OCI-LY1 (cell line): Measurements from ENCODE around the gene ETV3L.

Source experiments
- H2AFZ ChIP-seq: fragments of 200-600 bp; sonication (generic), shearing (Covaris generic); 2 replicates; pipeline ENCODE4 v1.6.0; 2014; ENCODE audit warnings: antibody characterized with exemption, mild to moderate bottlenecking, low read length
- H3F3A ChIP-seq: fragments of 200-600 bp; sonication (generic), shearing (Covaris generic); 2 replicates; pipeline ENCODE4 v1.6.0; 2014; ENCODE audit warnings: mild to moderate bottlenecking, antibody characterized with exemption, low read length, moderate library complexity; ENCODE audit not compliant: insufficient read depth
- H3K27ac ChIP-seq: fragments of 200-600 bp; sonication (generic); 2 replicates; pipeline ENCODE4 v1.5.1; 2014; ENCODE audit warnings: low read length, mixed run types, mild to moderate bottlenecking, low read depth; ENCODE audit not compliant: poor library complexity, severe bottlenecking
- H3K27me3 ChIP-seq: fragments of 200-600 bp; sonication (generic); 2 replicates; pipeline ENCODE4 v1.6.0; 2014; ENCODE audit warnings: antibody characterized with exemption, mild to moderate bottlenecking, low read length, moderate library complexity; ENCODE audit not compliant: insufficient read depth
- H3K36me3 ChIP-seq: fragments of 200-600 bp; sonication (generic); 2 replicates; pipeline ENCODE4 v1.6.1; 2014; ENCODE audit warnings: mild to moderate bottlenecking, antibody characterized with exemption, low read length, moderate library complexity, mixed read lengths; ENCODE audit not compliant: insufficient read depth
- H3K4me1 ChIP-seq: fragments of 200-600 bp; sonication (generic); 2 replicates; pipeline ENCODE4 v1.5.1; 2014; ENCODE audit warnings: mild to moderate bottlenecking, low read length, moderate library complexity; ENCODE audit not compliant: insufficient read depth, severe bottlenecking
- H3K4me2 ChIP-seq: fragments of 200-600 bp; sonication (generic), shearing (Covaris generic); 2 replicates; pipeline ENCODE4 v1.6.1; 2014; ENCODE audit warnings: low read length
- H3K4me3 ChIP-seq: fragments of 200-600 bp; sonication (generic); 2 replicates; pipeline ENCODE4 v1.5.1; 2014; ENCODE audit warnings: low read length, low read depth, mild to moderate bottlenecking, mixed read lengths; ENCODE audit not compliant: poor library complexity, severe bottlenecking
- H3K79me2 ChIP-seq: fragments of 200-600 bp; shearing (Covaris generic); 2 replicates; pipeline ENCODE4 v1.6.1; 2016; ENCODE audit warnings: mixed run types, low read length, mixed read lengths; ENCODE audit not compliant: insufficient read depth
- H3K9ac ChIP-seq: fragments of 200-600 bp; sonication (generic), shearing (Covaris generic); 2 replicates; pipeline ENCODE4 v1.6.1; 2014; ENCODE audit warnings: mild to moderate bottlenecking, low read length, mixed read lengths
- H3K9me2 ChIP-seq: fragments of 200-600 bp; sonication (generic), shearing (Covaris generic); 2 replicates; pipeline ENCODE4 v1.6.1; 2014; ENCODE audit warnings: low read depth, mild to moderate bottlenecking, low read length, mixed read lengths
- H3K9me3 ChIP-seq: fragments of 200-600 bp; shearing (Covaris generic); 2 replicates; pipeline ENCODE4 v1.6.1; 2014; ENCODE audit warnings: low read length, mixed read lengths
- H4K20me1 ChIP-seq: fragments of 200-600 bp; sonication (generic), shearing (Covaris generic); 2 replicates; pipeline ENCODE4 v1.6.0; 2016; ENCODE audit warnings: mild to moderate bottlenecking, low read length; ENCODE audit not compliant: insufficient read depth
- CTCF ChIP-seq: fragments of 200-600 bp; sonication (generic), shearing (Covaris generic); IDR thresholded peaks from 2 replicates; pipeline ENCODE4 v1.5.1; 2017; ENCODE audit warnings: mild to moderate bottlenecking, antibody characterized with exemption, low read length, moderate library complexity, mixed read lengths
- EZH2 ChIP-seq: fragments of 200-600 bp; sonication (generic), shearing (Covaris generic); IDR thresholded peaks from 2 replicates; pipeline ENCODE4 v1.8.0; 2017; ENCODE audit warnings: borderline replicate concordance, mixed run types, mild to moderate bottlenecking, antibody characterized with exemption, low read length, moderate library complexity, mixed read lengths

Gene ETV3L

GRCh38 chr1:157139052-157139715 is 39.6 kb upstream of the ETV3L start:
- TF ChIP-seq CTCF, result no peak
- TF ChIP-seq EZH2, result no peak
- Histone ChIP-seq H3K4me3 (peak overlapping the region; percentile 78), H3K9me3 (no peaks in the 10 kb centered on the region), H3K27me3 (no peaks in the 10 kb centered on the region), H3K36me3 (peaks cover 20% of the 10 kb centered on the region), H4K20me1 (no peaks in the 10 kb centered on the region), H3K9ac (peak overlapping the region; percentile 83), H3F3A (peaks cover 7% of the 10 kb centered on the region; the same call in 1 of the 2 replicates), H2AFZ (no peak overlapping the region), H3K79me2 (peaks cover 14% of the 10 kb centered on the region; the same call in 1 of the 2 replicates), H3K27ac (no peak overlapping the region), H3K4me1 (peaks cover 21% of the 10 kb centered on the region), H3K9me2 (no peaks in the 10 kb centered on the region), H3K4me2 (peak overlapping the region; percentile 80)

- no peak within 1 kb of the TSS for H2AFZ ChIP-seq
- peak within 1 kb of the TSS; percentile 78 for H3K4me3 ChIP-seq
- H3K36me3 ChIP-seq, result peaks cover 27% of the 10 kb centered on the region
- H3K9ac ChIP-seq, result peak within 1 kb of the TSS; percentile 83
- peaks cover 21% of the 10 kb centered on the region for H3K4me1 ChIP-seq
- no peaks in the 10 kb centered on the region for H4K20me1 ChIP-seq
- no peaks in the 10 kb centered on the region for H3K9me3 ChIP-seq
- no peak within 1 kb of the TSS for H3K27ac ChIP-seq
- H3K79me2 ChIP-seq, result peaks cover 14% of the 10 kb centered on the region; the same call in 1 of the 2 replicates
- H3K4me2 ChIP-seq, result peak within 1 kb of the TSS; percentile 80
- no peaks in the 10 kb centered on the region for H3K27me3 ChIP-seq
- H3F3A ChIP-seq, result peaks cover 7% of the 10 kb centered on the region; the same call in 1 of the 2 replicates
- no peak for TF ChIP-seq EZH2
- TF ChIP-seq CTCF, result no peak
- H3K9me2 ChIP-seq, result no peaks in the 10 kb centered on the region
Measured at GRCh38 chr1:157138220-157139051, 38.8 kb upstream of the ETV3L start, which contains the start of gene ETV3. ETV3 (minus strand) TSS chr1:157138395; CDS start chr1:157136352, 2,043 bp downstream.

GRCh38 chr1:157137408-157138219 is 38.0 kb upstream of the ETV3L start:
- Histone ChIP-seq H4K20me1 (no peaks in the 10 kb centered on the region), H3K9me2 (no peaks in the 10 kb centered on the region), H3K79me2 (peaks cover 14% of the 10 kb centered on the region; the same call in 1 of the 2 replicates), H3K4me1 (peaks cover 21% of the 10 kb centered on the region), H3K27me3 (no peaks in the 10 kb centered on the region), H3K27ac (no peak overlapping the region), H3K4me2 (peak overlapping the region; percentile 80), H3K9ac (peak overlapping the region; percentile 83), H2AFZ (no peak overlapping the region), H3K4me3 (peak overlapping the region; percentile 78), H3K36me3 (peaks cover 35% of the 10 kb centered on the region), H3K9me3 (no peaks in the 10 kb centered on the region), H3F3A (peaks cover 7% of the 10 kb centered on the region; the same call in 1 of the 2 replicates)
- TF ChIP-seq CTCF (no peak), EZH2 (no peak)
